ENCODE results near the gene SORCS2. TPM values are rescaled to one million over a fixed set of nuclear protein-coding genes. Genes with fewer than 3 reads are reported as not detected.

SORCS2 gene
- total RNA-seq, 1 experiment from 2014 or later: not detected

GRCh38 chr4:7395645-7396044 is 203.3 kb downstream of the SORCS2 start:
- Mint-ChIP-seq H3K4me1 (ENCODE audit: insufficient read depth, unreplicated experiment) (peaks cover 21% of the 10 kb centered on the region), H3K4me3 (ENCODE audit: unreplicated experiment) (no peak overlapping the region), H3K27ac (ENCODE audit: low read depth, unreplicated experiment) (no peak overlapping the region), H3K27me3 (ENCODE audit: insufficient read depth, unreplicated experiment) (peaks cover 10% of the 10 kb centered on the region), H3K36me3 (ENCODE audit: insufficient read depth, unreplicated experiment) (no peaks in the 10 kb centered on the region), H3K9me3 (ENCODE audit: unreplicated experiment) (peaks cover 5% of the 10 kb centered on the region)
- no peak for DNase-seq (ENCODE audit: unreplicated experiment)
- TF ChIP-seq CTCF (IDR thresholded peaks at IDR 0.05; ENCODE audit: unreplicated experiment): no peak
- CTCF ChIA-PET: interaction anchor here (0.7 kb wide), 1 partner anchor 277 kb away, joined by 4 read pairs; no protein-coding TSS in a partner anchor
- POLR2A ChIA-PET: no interaction called here
- no TSS peak for BruUV-seq (replicated peaks)
- intact Hi-C loops (cut with micrococcal nuclease): no loop called here

GRCh38 chr4:7396186-7396910 is 204.0 kb downstream of the SORCS2 start:
- Mint-ChIP-seq H3K27me3 (ENCODE audit: insufficient read depth, unreplicated experiment) (peaks cover 14% of the 10 kb centered on the region), H3K9me3 (ENCODE audit: unreplicated experiment) (peaks cover 12% of the 10 kb centered on the region), H3K36me3 (ENCODE audit: insufficient read depth, unreplicated experiment) (no peaks in the 10 kb centered on the region), H3K27ac (ENCODE audit: low read depth, unreplicated experiment) (peak overlapping the region; percentile 76), H3K4me3 (ENCODE audit: unreplicated experiment) (no peak overlapping the region), H3K4me1 (ENCODE audit: insufficient read depth, unreplicated experiment) (peaks cover 21% of the 10 kb centered on the region)
- no TSS peak for BruUV-seq (replicated peaks)
- POLR2A ChIA-PET: interaction anchor here (1.1 to 1.6 kb wide), 2 partner anchors 150 to 152 kb away, joined by 3 to 5 read pairs; no protein-coding TSS in a partner anchor
- intact Hi-C loops (cut with micrococcal nuclease): no loop called here
- DNase-seq (ENCODE audit: unreplicated experiment): no peak
- CTCF ChIA-PET: interaction anchor here (0.8 to 1.5 kb wide), 2 partner anchors 64 to 326 kb away, joined by 4 read pairs; no protein-coding TSS in a partner anchor
- no peak for TF ChIP-seq CTCF (IDR thresholded peaks at IDR 0.05; ENCODE audit: unreplicated experiment)

GRCh38 chr4:7397206-7398103 is 205.1 kb downstream of the SORCS2 start:
- BruUV-seq (replicated peaks): no TSS peak
- Mint-ChIP-seq H3K4me1 (ENCODE audit: insufficient read depth, unreplicated experiment) (peaks cover 22% of the 10 kb centered on the region), H3K9me3 (ENCODE audit: unreplicated experiment) (peaks cover 12% of the 10 kb centered on the region), H3K36me3 (ENCODE audit: insufficient read depth, unreplicated experiment) (no peaks in the 10 kb centered on the region), H3K27me3 (ENCODE audit: insufficient read depth, unreplicated experiment) (peaks cover 17% of the 10 kb centered on the region), H3K4me3 (ENCODE audit: unreplicated experiment) (peak overlapping the region; percentile 15), H3K27ac (ENCODE audit: low read depth, unreplicated experiment) (peak overlapping the region; percentile 76)
- POLR2A ChIA-PET: interaction anchor here (0.6 to 1.6 kb wide), 4 partner anchors 40 to 1213 kb away, joined by 3 to 5 read pairs (median 4); no protein-coding TSS in a partner anchor
- CTCF ChIA-PET: interaction anchor here (0.6 to 1.5 kb wide), 8 partner anchors 14 to 835 kb away, joined by 3 to 4 read pairs (median 3); no protein-coding TSS in a partner anchor
- intact Hi-C loops (cut with micrococcal nuclease): no loop called here
- DNase-seq (ENCODE audit: unreplicated experiment): peak; percentile 79
- no peak for TF ChIP-seq CTCF (IDR thresholded peaks at IDR 0.05; ENCODE audit: unreplicated experiment)

- intact Hi-C loops (cut with micrococcal nuclease): no loop called here
- no peak for TF ChIP-seq CTCF (IDR thresholded peaks at IDR 0.05; ENCODE audit: unreplicated experiment)
- POLR2A ChIA-PET: no interaction called here
- Mint-ChIP-seq H3K36me3 (ENCODE audit: insufficient read depth, unreplicated experiment) (no peaks in the 10 kb centered on the region), H3K27ac (ENCODE audit: low read depth, unreplicated experiment) (peak overlapping the region; percentile 76), H3K4me3 (ENCODE audit: unreplicated experiment) (peak overlapping the region; percentile 15), H3K9me3 (ENCODE audit: unreplicated experiment) (peaks cover 12% of the 10 kb centered on the region), H3K4me1 (ENCODE audit: insufficient read depth, unreplicated experiment) (peaks cover 28% of the 10 kb centered on the region), H3K27me3 (ENCODE audit: insufficient read depth, unreplicated experiment) (peaks cover 17% of the 10 kb centered on the region)
- no TSS peak for BruUV-seq (replicated peaks)
- CTCF ChIA-PET: interaction anchor here (0.7 kb wide), 1 partner anchor 410 kb away, joined by 3 read pairs; no protein-coding TSS in a partner anchor
- peak; percentile 66 for DNase-seq (ENCODE audit: unreplicated experiment)
Observed at GRCh38 chr4:7398104-7398423, 205.7 kb downstream of the SORCS2 start.

Measured in MCF 10A (cell line).